Sigmoid colon (tissue), 7 donors: ENCODE results near the gene OR6N2. TPM values are rescaled to one million over a fixed set of nuclear protein-coding genes. Genes with fewer than 3 reads are reported as not detected.

Source experiments
- DNase-seq: peaks from one replicate; pipeline ENCODE4 v3.0.0-alpha.2; 2019
- H3K27ac ChIP-seq, 4 donors: fragments of 200-600 bp; sonication (generic); one replicate each; pipeline ENCODE4 v1.5.1; 2016 to 2019; ENCODE audit warnings: mild to moderate bottlenecking in 1 of 4
- H3K27me3 ChIP-seq, 3 donors: fragments of 200-600 bp; sonication (generic); one replicate each; pipeline ENCODE4 v1.5.1; 2019; ENCODE audit warnings: mild to moderate bottlenecking in 1 of 3
- H3K36me3 ChIP-seq, 4 donors: fragments of 200-600 bp; sonication (generic); one replicate each; pipeline ENCODE4 v1.5.1; 2016 to 2019
- H3K4me1 ChIP-seq, 4 donors: fragments of 200-600 bp; sonication (generic); one replicate each; pipeline ENCODE4 v1.5.1; 2017 to 2019
- H3K4me3 ChIP-seq, 4 donors: fragments of 200-600 bp; sonication (generic); one replicate each; pipeline ENCODE4 v1.5.1; 2017 to 2019; ENCODE audit warnings: mild to moderate bottlenecking in 2 of 4, moderate library complexity in 1 of 4
- H3K9me3 ChIP-seq, 4 donors: fragments of 200-600 bp in 3 of 4; sonication (generic) in 3 of 4; one replicate each; pipeline versions ENCODE4 v1.5.1 to v1.6.1; 2013 to 2019
- EP300 ChIP-seq, 4 donors: sonication (generic); formaldehyde crosslinking; IDR thresholded peaks; one replicate each; pipeline ENCODE4 v1.6.1; 2017; ENCODE audit warnings: antibody characterized with exemption in 4 of 4
- POLR2A ChIP-seq, 2 donors: fragments of 450-650 bp; IDR thresholded peaks; one replicate each; pipeline ENCODE4 v1.6.1; 2016; ENCODE audit warnings: antibody characterized with exemption in 2 of 2, mild to moderate bottlenecking in 2 of 2, moderate library complexity in 2 of 2
- POLR2AphosphoS5 ChIP-seq, 4 donors: sonication (generic); formaldehyde crosslinking; IDR thresholded peaks; one replicate each; pipeline ENCODE4 v1.6.1; 2017; ENCODE audit warnings: antibody characterized with exemption in 4 of 4
- WGBS, 2 donors: extraction: QIAGEN DNeasy Blood & Tissue Kit; methylation state at CpG; one replicate each; pipeline ENCODE4 v1.1.7; 2013; 5-methylcytosine and 5-hydroxymethylcytosine counted together
- intact Hi-C: fragments of 100-400 bp; cut with DNase I; formaldehyde crosslinking; loops from one replicate; pipeline ENCODE4 v1.15.1; 2023
- polyA plus RNA-seq, 3 donors: library from polyadenylated mRNA; stranded (reverse); fragments of 200-250 nt; gene quantifications; one replicate each; pipeline ENCODE4 v1.2.3, GENCODE V29; 2013
- total RNA-seq, 4 donors: library from RNA; depleted of rRNA; stranded (reverse); fragments of >200 nt; gene quantifications; one replicate each; pipeline ENCODE4 v1.1.0, GENCODE V29; 2016
- TF ChIP-seq, protein P1 (sequence below), 4 experiments: fragments of 450-650 bp in 3 of 4; fragments of 200-600 bp in 1 of 4; IDR thresholded peaks; one replicate each; pipeline ENCODE4 v1.5.1; 2016 to 2019; ENCODE audit warnings: antibody characterized with exemption in 4 of 4, mild to moderate bottlenecking in 3 of 4, moderate library complexity in 2 of 4
- donor health status: healthy with polysubstance abuse.
- donor health status: Bipolar disorder and iron deficiency.
- donor health status: healthy.

The OR6N2 gene
- total and polyA plus RNA-seq, 7 donors = not detected

DNA sequence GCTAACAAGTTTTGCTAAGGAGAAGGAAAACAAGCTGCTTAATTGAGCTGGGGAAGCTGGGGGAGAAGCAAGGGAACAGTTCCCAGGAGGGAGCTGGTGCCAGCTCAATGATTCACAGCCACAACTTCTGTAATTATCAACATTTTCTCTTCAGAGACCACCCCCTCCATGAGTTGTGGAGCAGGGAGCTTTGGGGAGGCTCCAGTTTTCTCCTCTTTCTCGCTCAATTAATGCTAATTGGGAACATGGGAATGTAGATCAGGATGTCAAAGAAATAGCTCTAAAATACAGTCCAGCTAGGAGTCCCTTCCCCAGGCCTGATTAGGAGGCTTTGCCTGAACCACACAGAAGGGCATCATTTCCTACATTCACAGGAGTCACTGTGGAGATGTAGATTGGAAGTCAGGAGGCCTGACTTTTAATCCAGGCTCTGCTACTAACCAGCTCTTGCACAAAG, 38.0 kb upstream of the OR6N2 start:
- intact Hi-C loops = no loop called here
- Histone ChIP-seq H3K27me3 (no peaks in the 10 kb centered on the region), H3K27ac (no peak overlapping the region), H3K36me3 (no peaks in the 10 kb centered on the region), H3K4me1 (peaks cover 0 to 6% (median 0%) of the 10 kb centered on the region in 4 donors), H3K9me3 (no peaks in the 10 kb centered on the region), H3K4me3 (no peak overlapping the region)
- TF ChIP-seq POLR2AphosphoS5 (IDR thresholded peaks at IDR 0.05) (no peak), POLR2A (IDR thresholded peaks at IDR 0.05) (no peak), EP300 (IDR thresholded peaks at IDR 0.05) (no peak)
- TF ChIP-seq, protein P1, sequence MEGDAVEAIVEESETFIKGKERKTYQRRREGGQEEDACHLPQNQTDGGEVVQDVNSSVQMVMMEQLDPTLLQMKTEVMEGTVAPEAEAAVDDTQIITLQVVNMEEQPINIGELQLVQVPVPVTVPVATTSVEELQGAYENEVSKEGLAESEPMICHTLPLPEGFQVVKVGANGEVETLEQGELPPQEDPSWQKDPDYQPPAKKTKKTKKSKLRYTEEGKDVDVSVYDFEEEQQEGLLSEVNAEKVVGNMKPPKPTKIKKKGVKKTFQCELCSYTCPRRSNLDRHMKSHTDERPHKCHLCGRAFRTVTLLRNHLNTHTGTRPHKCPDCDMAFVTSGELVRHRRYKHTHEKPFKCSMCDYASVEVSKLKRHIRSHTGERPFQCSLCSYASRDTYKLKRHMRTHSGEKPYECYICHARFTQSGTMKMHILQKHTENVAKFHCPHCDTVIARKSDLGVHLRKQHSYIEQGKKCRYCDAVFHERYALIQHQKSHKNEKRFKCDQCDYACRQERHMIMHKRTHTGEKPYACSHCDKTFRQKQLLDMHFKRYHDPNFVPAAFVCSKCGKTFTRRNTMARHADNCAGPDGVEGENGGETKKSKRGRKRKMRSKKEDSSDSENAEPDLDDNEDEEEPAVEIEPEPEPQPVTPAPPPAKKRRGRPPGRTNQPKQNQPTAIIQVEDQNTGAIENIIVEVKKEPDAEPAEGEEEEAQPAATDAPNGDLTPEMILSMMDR (IDR thresholded peaks at IDR 0.05) = no peak
- no peak for DNase-seq
- 66 to 74% methylated on average over 1 of the region's 1 CpG for WGBS, 2 donors

DNA sequence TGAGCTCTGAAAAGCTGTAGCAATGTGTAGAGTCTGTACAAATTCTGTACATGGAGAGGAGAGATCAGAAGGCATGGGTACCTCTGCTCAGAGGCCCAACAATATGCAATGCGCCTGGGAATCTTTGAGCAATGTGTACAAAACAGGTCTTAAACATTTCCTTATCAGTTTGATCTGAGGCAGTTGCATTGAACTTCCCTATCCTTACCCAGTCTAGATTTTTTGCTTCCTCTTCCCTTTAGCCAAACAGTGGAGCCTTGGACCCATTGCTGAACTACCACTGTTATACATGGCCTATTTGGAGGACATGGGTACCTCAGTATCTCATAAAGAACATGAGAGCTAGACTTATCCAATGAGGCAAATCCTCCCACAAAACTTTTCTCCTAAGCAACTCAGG, 37.6 kb upstream of the OR6N2 start:
- no peaks in the 10 kb centered on the region for H3K27me3 ChIP-seq
- 37 to 54% methylated on average over 1 of the region's 1 CpG for WGBS, 2 donors
- H3K9me3 ChIP-seq = no peaks in the 10 kb centered on the region
- no peak overlapping the region for H3K27ac ChIP-seq
- DNase-seq = no peak
- no peaks in the 10 kb centered on the region for H3K36me3 ChIP-seq
- H3K4me1 ChIP-seq = peaks cover 0 to 6% (median 0%) of the 10 kb centered on the region in 4 donors
- H3K4me3 ChIP-seq = no peak overlapping the region
- no peak for TF ChIP-seq POLR2A (IDR thresholded peaks at IDR 0.05)
- no peak for TF ChIP-seq EP300 (IDR thresholded peaks at IDR 0.05)
- TF ChIP-seq, protein P1 (IDR thresholded peaks at IDR 0.05) = no peak
- intact Hi-C loops = no loop called here

DNA sequence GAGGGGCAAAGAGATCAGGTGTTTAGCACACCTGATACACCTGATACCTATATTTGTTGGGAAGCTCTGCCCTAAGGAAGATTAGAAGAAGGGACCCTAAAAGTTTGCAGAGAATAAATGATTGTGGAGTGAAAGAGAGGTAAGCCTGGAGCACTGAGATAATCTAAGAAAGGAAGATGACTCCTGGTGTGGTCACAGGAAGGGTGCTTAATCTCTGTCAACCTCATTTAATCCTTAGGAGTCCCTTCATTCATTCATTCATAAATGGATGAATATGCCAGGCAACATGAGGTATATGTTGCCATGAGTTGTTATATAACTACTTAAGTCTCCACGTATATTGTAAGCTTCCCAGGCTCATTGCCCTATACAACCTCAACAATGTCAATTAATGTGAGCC, 34.0 kb upstream of the OR6N2 start:
- WGBS, 2 donors = 73 to 87% methylated on average over 1 of the region's 1 CpG
- intact Hi-C loops = no loop called here
- no peak for TF ChIP-seq POLR2A (IDR thresholded peaks at IDR 0.05)
- no peak for TF ChIP-seq EP300 (IDR thresholded peaks at IDR 0.05)
- no peak for TF ChIP-seq POLR2AphosphoS5 (IDR thresholded peaks at IDR 0.05)
- TF ChIP-seq, protein P1 (IDR thresholded peaks at IDR 0.05) = no peak

DNA sequence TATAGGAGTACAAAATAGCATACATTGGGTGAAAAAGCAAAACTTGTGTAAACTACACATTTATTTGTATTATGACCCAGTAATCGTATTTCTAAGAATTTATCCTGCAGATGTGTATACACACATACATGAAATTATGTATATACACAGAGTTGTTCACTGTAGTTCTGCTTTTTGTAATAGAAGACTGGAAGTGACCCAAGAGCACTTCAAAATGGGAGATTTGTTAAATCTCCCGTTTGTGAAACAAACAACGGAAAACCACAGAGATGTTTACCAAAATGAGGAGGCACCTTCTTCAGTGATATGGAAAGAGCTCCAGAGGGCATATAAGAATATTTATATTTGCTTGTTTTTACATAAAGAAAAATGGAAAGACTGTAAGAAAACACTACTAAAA, 32.2 kb upstream of the OR6N2 start:
- WGBS, 2 donors = 42 to 48% methylated on average over 3 of the region's 3 CpGs
- H3K36me3 ChIP-seq = no peaks in the 10 kb centered on the region
- no peak for DNase-seq
- H3K27me3 ChIP-seq = no peaks in the 10 kb centered on the region
- H3K4me3 ChIP-seq = no peak overlapping the region
- no peaks in the 10 kb centered on the region for H3K9me3 ChIP-seq
- H3K27ac ChIP-seq = no peak overlapping the region
- no peaks in the 10 kb centered on the region for H3K4me1 ChIP-seq
- intact Hi-C loops = no loop called here
- TF ChIP-seq POLR2A (IDR thresholded peaks at IDR 0.05) = no peak
- no peak for TF ChIP-seq POLR2AphosphoS5 (IDR thresholded peaks at IDR 0.05)
- TF ChIP-seq EP300 (IDR thresholded peaks at IDR 0.05) = no peak
- TF ChIP-seq, protein P1 (IDR thresholded peaks at IDR 0.05) = no peak

More for the DNA sequence above, 34.0 kb upstream of the OR6N2 start:
- no peak for DNase-seq
- Histone ChIP-seq H3K4me3 (no peak overlapping the region), H3K9me3 (no peaks in the 10 kb centered on the region), H3K36me3 (no peaks in the 10 kb centered on the region), H3K4me1 (peaks cover 0 to 6% (median 0%) of the 10 kb centered on the region in 4 donors), H3K27ac (no peak overlapping the region), H3K27me3 (no peaks in the 10 kb centered on the region)

DNA sequence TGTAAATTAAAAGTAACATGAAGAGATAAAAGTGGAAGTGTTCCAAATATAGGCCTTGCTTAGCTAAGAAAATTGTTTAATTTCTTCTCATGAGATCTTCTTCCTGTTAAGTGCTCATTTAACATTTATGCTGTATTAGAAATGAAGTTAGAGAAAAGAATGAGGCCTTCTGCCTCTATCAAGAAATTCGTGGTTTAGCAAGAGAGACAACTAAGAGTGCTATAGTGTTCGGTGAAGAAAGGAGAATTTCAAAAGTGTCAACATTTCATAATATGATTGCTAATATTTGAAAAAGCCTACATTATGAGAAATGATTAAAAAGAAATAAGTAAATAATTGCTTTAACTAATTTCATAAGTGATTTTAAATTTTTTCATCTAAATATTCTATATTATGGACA, 31.3 kb upstream of the OR6N2 start:
- intact Hi-C loops = no loop called here
- no peak for TF ChIP-seq POLR2A (IDR thresholded peaks at IDR 0.05)
- TF ChIP-seq EP300 (IDR thresholded peaks at IDR 0.05) = no peak
- TF ChIP-seq POLR2AphosphoS5 (IDR thresholded peaks at IDR 0.05) = no peak
- TF ChIP-seq, protein P1 (IDR thresholded peaks at IDR 0.05) = no peak

More for the DNA sequence above, 31.3 kb upstream of the OR6N2 start:
- Histone ChIP-seq H3K4me1 (peaks cover 0 to 4% (median 2%) of the 10 kb centered on the region in 4 donors), H3K27me3 (no peaks in the 10 kb centered on the region), H3K27ac (no peak overlapping the region), H3K4me3 (no peak overlapping the region), H3K9me3 (no peaks in the 10 kb centered on the region), H3K36me3 (no peaks in the 10 kb centered on the region)
- 51 to 79% methylated on average over 2 of the region's 2 CpGs for WGBS, 2 donors
- no peak for DNase-seq
